HG03354 (cell line): ENCODE results near the gene SYNJ2.
"Not testable (repeated sequence)": the region's sequence is repeated elsewhere in the genome, so short reads cannot be mapped to it uniquely, and the experiment has no call there.

Source experiments
- ATAC-seq: cut with Tn5 transposase; IDR thresholded peaks from one replicate; pipeline ENCODE4 v1.9.1; 2021; ENCODE audit warnings: mild to moderate bottlenecking; ENCODE audit not compliant: unreplicated experiment, poor library complexity, severe bottlenecking

The SYNJ2 gene

DNA sequence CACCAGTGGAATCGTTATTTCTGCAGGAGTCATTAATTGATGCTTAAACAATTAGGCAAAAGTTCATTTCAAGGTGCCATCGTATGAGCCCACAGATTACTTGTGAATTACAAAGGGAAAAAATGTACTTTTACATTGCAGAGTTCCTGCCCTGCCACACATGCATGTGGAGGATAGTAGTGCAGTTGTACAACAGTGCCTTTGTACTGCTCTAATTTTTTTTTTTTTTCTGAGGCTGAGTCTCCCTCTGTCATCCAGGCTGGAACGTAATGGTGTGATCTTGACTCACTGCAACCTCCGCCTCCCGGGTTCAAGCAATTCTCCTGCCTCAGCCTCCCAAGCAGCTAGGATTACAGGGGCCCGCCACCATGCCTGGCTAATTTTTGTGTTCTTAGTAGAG, 26.0 kb upstream of the SYNJ2 start:
- no peak for ATAC-seq

DNA sequence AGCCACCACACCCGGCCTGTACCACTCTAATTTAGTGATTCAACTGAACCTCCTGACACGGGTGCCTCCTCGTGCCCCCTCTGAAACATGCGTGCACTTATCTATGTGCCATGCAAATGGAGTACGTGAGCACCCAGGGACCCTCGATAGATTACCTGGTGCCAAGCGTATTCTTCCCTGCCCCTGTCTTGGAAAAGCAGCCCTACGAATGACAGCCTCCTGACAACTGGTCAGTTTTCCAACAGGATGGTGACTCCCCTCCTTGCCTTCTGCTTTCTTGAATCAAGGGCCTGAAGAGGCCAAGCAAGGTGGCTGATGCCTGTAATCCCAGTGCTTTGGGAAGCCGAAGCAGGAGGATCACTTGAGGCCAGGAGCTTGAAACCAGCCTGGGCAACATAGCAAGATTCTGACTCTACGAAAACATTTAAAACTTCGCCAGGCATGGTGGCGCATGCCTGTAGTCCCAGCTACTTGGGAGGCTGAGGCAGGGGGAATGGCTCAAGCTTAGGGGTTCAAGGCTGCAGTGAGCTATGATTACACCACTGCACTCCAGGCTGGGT, 25.4 kb upstream of the SYNJ2 start:
- ATAC-seq = no peak

DNA sequence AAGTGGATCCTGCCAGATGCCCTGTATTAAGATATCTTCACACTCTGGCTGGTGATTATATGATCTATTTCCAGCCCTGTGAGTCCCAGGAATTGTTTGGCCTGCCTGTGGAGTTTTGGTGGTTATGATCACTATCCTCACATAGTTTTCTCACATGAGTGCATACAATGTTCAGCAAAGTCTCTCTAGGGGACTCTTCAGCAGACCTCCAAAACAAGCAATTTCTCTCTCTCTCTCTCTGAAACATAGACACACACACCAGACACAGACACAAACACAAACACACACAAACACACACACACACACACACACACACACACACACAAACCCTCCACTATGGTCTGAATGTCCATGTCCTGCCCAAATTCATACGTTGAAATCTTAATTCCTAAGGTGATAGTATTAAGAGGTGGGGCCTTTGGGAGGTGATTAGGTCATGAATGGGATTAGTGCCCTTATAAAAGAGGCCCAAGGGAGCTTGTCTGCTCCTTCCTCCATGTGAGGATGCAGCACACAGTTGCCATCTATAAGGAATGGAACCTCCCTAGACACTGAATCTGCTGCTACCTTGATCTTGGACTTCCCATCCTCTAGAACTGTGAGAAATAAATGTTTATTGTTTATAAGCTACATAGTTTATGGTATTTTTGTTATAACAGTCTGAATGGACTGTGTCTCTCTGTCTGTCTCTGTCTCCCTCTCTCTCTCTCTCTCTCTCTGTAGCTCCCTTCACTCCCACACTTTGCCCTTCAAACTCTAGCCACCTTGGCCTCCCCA, 22.0 kb upstream of the SYNJ2 start:
- no peak for ATAC-seq

DNA sequence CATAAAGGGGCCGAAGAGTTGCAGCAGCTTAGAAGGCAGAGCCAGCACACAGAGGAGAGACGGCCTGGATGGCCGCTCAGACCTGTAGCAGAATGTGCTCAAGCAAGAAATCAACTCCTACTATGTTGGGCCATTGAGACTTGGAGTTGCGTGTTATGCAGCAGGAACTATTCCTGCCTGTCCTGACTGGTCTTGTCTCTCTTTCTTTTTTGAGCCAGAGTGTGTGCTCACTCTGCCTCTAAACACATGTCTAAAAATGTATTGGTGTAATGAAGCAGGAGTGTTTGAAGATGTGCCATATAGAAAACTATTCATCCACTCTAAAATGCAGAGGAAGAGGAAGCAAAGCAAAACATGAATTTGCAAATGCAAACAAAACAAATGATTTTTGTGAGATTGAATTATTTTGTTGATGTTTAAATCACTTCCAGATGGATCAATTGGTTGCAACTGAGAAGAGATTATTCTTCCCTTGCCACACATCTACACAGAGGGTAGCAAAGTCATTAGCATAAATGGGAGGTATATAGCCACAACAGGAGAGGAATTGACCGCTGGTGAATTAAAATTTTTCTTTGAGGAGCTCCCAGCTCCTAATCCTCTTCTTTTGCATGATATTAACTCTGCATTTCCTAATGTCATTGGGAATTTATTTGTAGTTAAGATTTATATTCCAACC, 20.4 kb upstream of the SYNJ2 start:
- no peak for ATAC-seq

GRCh38 chr6:157961832-157962575, 19.7 kb upstream of the SYNJ2 start:
- no peak for ATAC-seq

- no peak for ATAC-seq
Measured at GRCh38 chr6:157962601-157963302, 18.9 kb upstream of the SYNJ2 start.

DNA sequence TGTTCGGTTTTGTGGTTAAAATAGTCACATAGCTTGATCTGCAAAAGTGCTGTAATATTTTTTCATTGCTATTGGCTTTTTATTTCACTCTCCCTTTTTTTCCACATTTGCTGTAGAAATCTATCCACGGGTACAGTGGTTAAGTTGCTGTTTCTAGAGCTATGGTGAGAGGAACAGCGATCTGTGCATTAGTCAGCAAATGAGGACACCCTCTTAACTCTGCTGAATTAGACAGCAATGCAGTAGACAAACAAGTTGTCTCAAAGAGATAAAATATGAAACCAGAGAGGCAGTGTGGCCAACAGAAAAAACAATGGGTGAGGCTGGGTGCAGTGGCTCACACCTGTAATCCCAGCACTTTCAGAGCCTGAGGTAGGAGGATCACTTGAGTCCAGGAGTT, 17.6 kb upstream of the SYNJ2 start:
- no peak for ATAC-seq

DNA sequence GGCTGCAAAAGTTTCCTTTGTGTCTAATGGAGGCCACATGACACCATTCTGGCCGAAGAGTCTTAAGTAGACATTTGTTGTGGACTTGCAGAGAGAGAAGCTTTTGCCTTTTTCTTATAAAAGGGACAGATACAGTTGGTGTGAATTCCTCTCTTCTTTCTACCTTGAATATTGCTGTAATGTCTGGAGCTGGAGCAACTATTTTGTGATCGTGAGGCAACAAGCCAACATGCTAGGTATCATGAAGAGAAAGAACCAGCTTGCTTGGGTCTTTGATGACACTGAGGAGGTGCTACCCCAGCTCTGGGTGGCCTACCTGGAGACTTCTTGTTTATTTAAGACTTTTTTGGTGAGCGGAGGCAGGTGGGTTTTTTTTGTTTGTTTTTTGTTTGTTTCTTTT, 16.3 kb upstream of the SYNJ2 start:
- ATAC-seq = no peak

DNA sequence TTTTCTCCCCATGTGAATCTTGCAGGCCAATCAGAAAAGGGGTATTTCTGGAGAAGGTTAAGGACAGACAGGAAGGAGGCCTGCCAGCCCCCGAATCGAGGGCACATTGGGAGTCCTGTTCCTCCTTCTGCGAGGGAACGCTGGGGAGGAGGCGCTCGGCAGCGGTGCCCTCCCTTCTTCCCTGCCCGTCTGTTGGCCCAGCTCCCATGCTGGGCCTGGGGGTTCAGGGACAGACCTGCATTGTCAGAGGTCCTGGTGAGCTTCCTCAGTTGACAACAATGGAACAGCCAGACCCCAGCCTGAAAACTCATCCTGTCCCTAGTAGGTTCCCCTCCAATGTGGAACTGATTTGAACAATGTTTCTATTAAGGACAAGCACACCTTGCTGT, 15.1 kb upstream of the SYNJ2 start:
- ATAC-seq = no peak

DNA sequence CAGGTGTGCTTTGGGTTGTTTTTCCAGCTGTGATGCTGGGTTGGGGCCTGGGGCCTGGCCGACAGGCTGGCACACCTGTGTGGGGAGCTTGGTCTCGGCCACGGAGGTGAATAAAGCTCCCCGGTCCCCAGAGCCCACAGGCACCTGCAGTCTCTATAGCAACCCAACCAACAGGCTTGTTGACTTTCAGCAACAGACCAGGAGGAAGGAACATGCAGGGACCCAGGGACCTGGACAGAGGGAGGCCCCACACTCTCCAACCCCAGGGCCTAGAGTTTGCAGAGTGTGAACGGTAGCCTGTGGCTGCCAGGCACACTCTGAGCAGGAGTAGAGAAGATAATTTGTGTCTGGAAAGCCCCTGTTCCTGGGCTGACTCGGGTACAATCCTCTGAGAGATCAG, 14.6 kb upstream of the SYNJ2 start:
- no peak for ATAC-seq

GRCh38 chr6:157967486-157967885, 14.2 kb upstream of the SYNJ2 start:
- no peak for ATAC-seq

DNA sequence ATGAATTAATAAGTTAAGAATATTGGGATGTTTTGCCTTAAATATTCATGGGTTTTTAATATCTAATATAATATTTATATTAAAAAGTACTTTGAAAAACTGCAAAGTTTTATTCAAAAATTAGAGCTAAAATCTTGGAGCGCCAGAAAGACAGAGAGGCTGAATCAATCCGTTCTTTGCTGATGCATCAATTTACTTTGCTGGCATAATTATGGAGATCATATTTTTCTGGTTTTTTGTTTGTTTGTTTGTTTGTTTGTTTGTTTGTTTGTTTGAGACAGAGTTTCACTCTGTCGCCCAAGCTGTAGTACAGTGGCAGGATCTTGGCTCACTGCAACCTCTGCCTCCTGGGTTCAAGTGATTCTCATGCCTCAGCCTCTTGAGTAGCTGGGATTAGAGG, 9.5 kb upstream of the SYNJ2 start:
- not testable (repeated sequence) for ATAC-seq

- no peak for ATAC-seq
Measured at GRCh38 chr6:157974341-157974894, 7.2 kb upstream of the SYNJ2 start.

DNA sequence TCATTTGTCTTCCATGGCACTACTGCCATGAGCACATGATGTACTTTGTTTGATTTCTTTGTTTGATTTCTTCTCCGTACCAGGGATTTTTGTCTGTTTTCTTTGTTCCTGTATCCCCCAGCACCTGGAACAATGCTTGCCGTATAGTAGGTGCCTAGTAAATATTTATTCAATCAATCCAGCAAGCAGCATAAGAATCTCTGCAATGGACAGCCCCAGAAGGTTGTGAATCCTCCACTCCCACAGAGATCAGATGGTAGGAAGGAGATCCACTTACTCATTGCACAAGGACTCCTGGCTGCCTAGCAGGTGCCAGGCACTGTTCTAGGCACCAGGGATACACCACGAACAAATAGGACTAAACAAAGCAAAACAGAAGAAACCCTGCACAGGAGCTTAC, 6.7 kb upstream of the SYNJ2 start:
- no peak for ATAC-seq

DNA sequence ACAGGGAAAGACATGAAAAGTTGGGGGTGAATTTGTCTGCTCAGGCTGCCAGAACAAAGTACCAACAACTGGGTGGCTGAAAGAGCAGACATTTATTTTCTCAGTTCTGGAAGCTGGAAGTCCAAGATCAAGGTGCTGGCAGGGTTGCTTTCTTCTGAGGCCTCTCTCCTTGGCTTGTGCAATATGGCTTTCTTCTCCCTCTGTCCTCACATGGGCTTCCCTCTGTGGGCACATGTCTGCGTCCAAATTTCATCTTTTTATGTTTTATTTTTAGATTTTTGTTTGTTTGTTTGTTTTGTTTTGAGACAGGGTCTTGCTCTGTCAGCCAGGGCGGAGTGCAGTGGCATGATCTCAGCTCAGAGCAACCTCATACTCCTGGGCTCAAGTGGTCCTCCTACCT, 6.2 kb upstream of the SYNJ2 start:
- no peak for ATAC-seq

DNA sequence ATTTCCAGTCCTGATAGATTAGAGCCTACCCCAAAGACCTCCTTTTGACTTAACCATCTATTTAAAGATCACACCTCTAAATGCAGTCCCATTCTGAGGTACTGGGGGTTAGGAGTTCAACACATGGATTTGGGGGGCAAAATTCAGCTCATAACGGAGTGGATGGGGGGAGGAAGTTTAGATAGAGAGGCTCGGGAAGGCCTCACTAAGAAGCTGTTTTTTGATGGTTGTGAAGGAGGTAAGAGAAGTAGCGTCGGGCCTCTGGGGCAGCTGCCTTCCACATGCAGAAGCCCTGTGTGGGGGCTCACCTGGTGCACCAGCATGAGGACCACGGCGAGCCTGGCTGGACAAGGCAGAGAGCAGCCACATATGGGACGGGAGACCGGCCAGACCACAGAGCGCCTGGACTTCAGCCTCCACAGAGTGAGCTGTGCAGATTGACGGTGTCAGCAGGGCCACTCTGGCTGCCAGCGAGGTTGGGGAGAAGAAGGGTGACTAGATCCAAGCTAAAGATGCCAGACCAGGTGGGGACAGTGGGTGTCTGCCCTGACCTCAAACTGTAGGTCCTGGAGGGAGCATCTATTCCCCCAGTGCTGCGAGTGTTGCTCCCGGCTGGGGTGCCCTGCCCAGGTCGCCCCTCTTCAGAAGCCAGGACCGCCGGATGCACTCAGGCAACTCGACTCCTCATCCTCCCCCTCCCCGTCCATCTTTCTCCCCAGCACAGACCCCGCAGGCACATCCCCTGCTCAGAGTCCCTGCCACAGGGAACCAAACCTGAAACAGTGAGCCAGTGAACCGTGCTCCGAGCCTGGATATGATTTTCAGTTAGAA, 5.1 kb upstream of the SYNJ2 start:
- ATAC-seq = no peak

GRCh38 chr6:157977176-157977804, 4.4 kb upstream of the SYNJ2 start:
- no peak for ATAC-seq

DNA sequence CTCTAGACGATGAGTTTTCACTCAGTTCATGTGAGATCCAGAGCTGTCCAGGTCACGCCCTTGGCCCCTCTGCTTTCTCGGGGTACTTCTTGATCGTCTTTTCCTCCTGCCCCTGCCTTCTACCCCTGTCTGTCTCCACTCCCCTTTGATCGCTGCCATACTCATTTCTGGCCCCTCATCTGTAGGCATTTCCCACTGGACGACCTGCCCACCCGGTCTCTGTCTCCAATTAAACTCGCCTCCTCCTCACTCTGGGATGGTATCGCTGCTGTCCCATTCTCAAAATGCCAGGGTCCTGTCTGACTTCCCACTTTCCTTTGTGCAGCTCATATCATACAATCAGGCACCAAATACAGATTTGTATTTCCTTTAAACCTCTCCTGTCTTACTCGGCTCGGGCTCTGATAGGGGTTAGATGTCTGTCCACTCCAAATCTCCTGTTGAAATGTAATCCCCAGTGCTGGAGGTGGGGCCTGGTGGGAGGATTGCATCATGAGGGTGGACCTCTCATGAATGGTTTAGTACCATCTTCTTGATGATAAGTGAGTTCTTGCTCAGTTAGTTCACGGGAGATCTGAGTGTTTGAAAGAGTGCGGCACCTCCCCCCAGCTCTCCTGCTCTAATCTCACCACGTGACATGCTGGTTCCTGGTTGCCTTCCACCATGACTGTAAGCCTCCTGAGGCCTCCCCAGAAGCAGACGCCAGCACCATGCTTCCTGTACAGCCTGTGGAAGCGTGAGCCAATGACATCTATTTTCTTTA, 3.5 kb upstream of the SYNJ2 start:
- no peak for ATAC-seq
